Measurements from ENCODE around the gene KREMEN1.
"Not testable (repeated sequence)": the region's sequence is repeated elsewhere in the genome, so short reads cannot be mapped to it uniquely, and the experiment has no call there.

The KREMEN1 gene

GRCh38 chr22:29103121-29103520 lies 30.3 kb downstream of the KREMEN1 start:
- DNase-seq (ENCODE audit: low read depth in 3 of 3) = no peak

GRCh38 chr22:29105468-29105867 lies 32.6 kb downstream of the KREMEN1 start:
- no peak for DNase-seq (ENCODE audit: low read depth in 3 of 3)

GRCh38 chr22:29106839-29107238 lies 34.0 kb downstream of the KREMEN1 start:
- DNase-seq (ENCODE audit: low read depth in 3 of 3) = no peak

GRCh38 chr22:29108137-29108536 lies 35.3 kb downstream of the KREMEN1 start:
- no peak for DNase-seq (ENCODE audit: low read depth in 3 of 3)

GRCh38 chr22:29109822-29110221 lies 37.0 kb downstream of the KREMEN1 start:
- DNase-seq (ENCODE audit: low read depth in 3 of 3) = no peak

GRCh38 chr22:29110946-29111345 lies 38.1 kb downstream of the KREMEN1 start:
- no peak for DNase-seq (ENCODE audit: low read depth in 3 of 3)

- DNase-seq (ENCODE audit: low read depth in 3 of 3) = no peak
These were observed 39.3 kb downstream of the KREMEN1 start for GRCh38 chr22:29112121-29112520.

- no peak for DNase-seq (ENCODE audit: low read depth in 3 of 3)
These were observed 39.8 kb downstream of the KREMEN1 start for GRCh38 chr22:29112681-29113080.

GRCh38 chr22:29113319-29113718 lies 40.5 kb downstream of the KREMEN1 start:
- no peak for DNase-seq (ENCODE audit: low read depth in 3 of 3)

- DNase-seq (ENCODE audit: low read depth in 3 of 3) = no peak
These were observed 41.6 kb downstream of the KREMEN1 start for GRCh38 chr22:29114392-29114791.

- no peak for DNase-seq (ENCODE audit: low read depth in 3 of 3)
These were observed 43.0 kb downstream of the KREMEN1 start for GRCh38 chr22:29115682-29116288.

GRCh38 chr22:29116397-29117123 lies 43.7 kb downstream of the KREMEN1 start:
- DNase-seq (ENCODE audit: low read depth in 3 of 3) = no peak

- DNase-seq (ENCODE audit: low read depth in 3 of 3) = no peak
These were observed 45.1 kb downstream of the KREMEN1 start for GRCh38 chr22:29117799-29118477.

- DNase-seq (ENCODE audit: low read depth in 3 of 3) = not testable (repeated sequence)
These were observed 47.5 kb downstream of the KREMEN1 start for GRCh38 chr22:29120098-29120912.

GRCh38 chr22:29121124-29121523 lies 48.3 kb downstream of the KREMEN1 start:
- DNase-seq (ENCODE audit: low read depth in 3 of 3) = no peak

- DNase-seq (ENCODE audit: low read depth in 3 of 3) = no peak
These were observed 49.2 kb downstream of the KREMEN1 start for GRCh38 chr22:29122041-29122440.

- DNase-seq (ENCODE audit: low read depth in 3 of 3) = no peak
These were observed 52.1 kb downstream of the KREMEN1 start for GRCh38 chr22:29124777-29125442.

GRCh38 chr22:29125443-29125778 lies 52.6 kb downstream of the KREMEN1 start:
- DNase-seq (ENCODE audit: low read depth in 3 of 3) = no peak

- no peak for DNase-seq (ENCODE audit: low read depth in 3 of 3)
These were observed 53.0 kb downstream of the KREMEN1 start for GRCh38 chr22:29125844-29126243.

GRCh38 chr22:29126670-29127395 lies 54.0 kb downstream of the KREMEN1 start:
- no peak for DNase-seq (ENCODE audit: low read depth in 3 of 3)
